ENCODE data around the gene SKAP1.

DNA sequence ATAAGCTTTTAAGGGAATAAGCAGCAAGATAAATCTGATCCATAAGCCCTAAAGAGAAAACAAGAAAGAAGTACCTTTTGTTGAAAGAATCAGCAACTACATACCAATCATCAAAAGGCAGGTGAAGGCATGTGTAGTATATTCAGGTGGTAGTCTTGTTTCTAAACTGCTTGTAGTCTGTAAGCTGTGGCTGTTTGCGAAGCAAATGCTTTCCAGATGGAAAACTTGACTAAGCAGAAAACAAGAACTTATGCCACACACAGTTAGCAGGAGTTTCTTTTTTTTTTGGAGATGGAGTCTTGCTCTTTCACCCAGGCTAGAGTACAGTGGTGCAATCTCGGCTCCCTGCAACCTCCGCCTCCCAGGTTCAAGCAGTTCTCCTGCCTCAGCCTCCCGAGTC is 334.4 kb downstream of the SKAP1 start:
- TF ChIP-seq CTCF (IDR thresholded peaks at IDR 0.05) (no peak), POLR2A (IDR thresholded peaks at IDR 0.05) (no peak)

Data from heart left ventricle (tissue), 13 donors.